Esophagus muscularis mucosa (tissue), 4 donors: ENCODE data around the gene SFMBT1. TPM values are rescaled to one million over a fixed set of nuclear protein-coding genes. Genes with fewer than 3 reads are reported as not detected.

ENCODE experiments used
- DNase-seq: peaks from one replicate; pipeline ENCODE4 v3.0.0-alpha.2; 2017; ENCODE audit errors: extremely low spot score
- H3K27ac ChIP-seq, 4 donors: fragments of 200-600 bp; sonication (generic); replicated peaks in 1 of 4; 1 replicate in 3 of 4; 2 replicates in 1 of 4; pipeline ENCODE4 v1.5.1; 2016 to 2019; ENCODE audit warnings: mild to moderate bottlenecking in 1 of 4
- H3K27me3 ChIP-seq, 4 donors: fragments of 200-600 bp; sonication (generic); one replicate each; pipeline versions ENCODE4 v1.5.1 to v1.6.0; 2016 to 2019
- H3K36me3 ChIP-seq, 4 donors: fragments of 200-600 bp; sonication (generic); one replicate each; pipeline ENCODE4 v1.5.1; 2016 to 2019
- H3K4me1 ChIP-seq, 4 donors: fragments of 200-600 bp; sonication (generic); one replicate each; pipeline ENCODE4 v1.5.1; 2016 to 2019
- H3K4me3 ChIP-seq, 4 donors: fragments of 200-600 bp; sonication (generic); 1 replicate in 2 of 4; 2 replicates in 2 of 4; pipeline ENCODE4 v1.5.1; 2016 to 2019; ENCODE audit warnings: mild to moderate bottlenecking in 4 of 4, moderate library complexity in 1 of 4
- H3K9me3 ChIP-seq, 4 donors: fragments of 200-600 bp; sonication (generic); 1 replicate in 3 of 4; 2 replicates in 1 of 4; pipeline ENCODE4 v1.5.1; 2016 to 2019
- CTCF ChIP-seq, 3 experiments: fragments of 200-600 bp in 2 of 3; fragments of 450-650 bp in 1 of 3; sonication (generic) in 2 of 3; IDR thresholded peaks; one replicate each; pipeline ENCODE4 v1.5.1; 2017 to 2019; ENCODE audit warnings: antibody characterized with exemption in 3 of 3, mild to moderate bottlenecking in 2 of 3, moderate library complexity in 1 of 3
- EP300 ChIP-seq: sonication (generic); formaldehyde crosslinking; IDR thresholded peaks from one replicate; pipeline ENCODE4 v1.6.1; 2017; ENCODE audit warnings: antibody characterized with exemption
- POLR2A ChIP-seq: fragments of 450-650 bp; IDR thresholded peaks from one replicate; pipeline ENCODE4 v1.6.1; 2017; ENCODE audit warnings: antibody characterized with exemption, moderate library complexity, mild to moderate bottlenecking, low read depth
- POLR2AphosphoS5 ChIP-seq, 2 donors: sonication (generic); formaldehyde crosslinking; IDR thresholded peaks; one replicate each; pipeline ENCODE4 v1.6.1; 2017; ENCODE audit warnings: antibody characterized with exemption in 2 of 2
- WGBS: methylation state at CpG from one replicate; pipeline ENCODE4 v1.1.5; 2018; 5-methylcytosine and 5-hydroxymethylcytosine counted together
- intact Hi-C: fragments of 100-400 bp; cut with DNase I; formaldehyde crosslinking; loops from one replicate; pipeline ENCODE4 v1.15.1; 2023
- total RNA-seq, 4 donors: library from RNA; depleted of rRNA; stranded (reverse); fragments of >200 nt; gene quantifications; one replicate each; pipeline versions ENCODE4 v1.1.0 to v1.2.1, GENCODE V29; 2016

Gene SFMBT1
- total RNA-seq, 4 donors from 2014 or later, result 15.4 to 27.6 (median 21.4) TPM

- no peaks in the 10 kb centered on the region for H3K4me1 ChIP-seq
- no peaks in the 10 kb centered on the region for H3K9me3 ChIP-seq
- TF ChIP-seq POLR2AphosphoS5 (IDR thresholded peaks at IDR 0.05) (no peak), POLR2A (no peak), EP300 (no peak), CTCF (IDR thresholded peaks at IDR 0.05) (no peak)
- WGBS, result 85% methylated on average over 2 of the region's 2 CpGs
- peaks cover 19 to 84% (median 46%) of the 10 kb centered on the region in 4 donors for H3K36me3 ChIP-seq
- no peak for DNase-seq
- no peak overlapping the region for H3K27ac ChIP-seq
- H3K4me3 ChIP-seq, result no peak overlapping the region
- no peaks in the 10 kb centered on the region for H3K27me3 ChIP-seq
- intact Hi-C loops, result no loop called here
Observed at GRCh38 chr3:52920841-52921240, 125.0 kb downstream of the SFMBT1 start.

- no peaks in the 10 kb centered on the region for H3K4me1 ChIP-seq
- 86% methylated on average over 3 of the region's 3 CpGs for WGBS
- H3K4me3 ChIP-seq, result no peak overlapping the region
- intact Hi-C loops, result no loop called here
- H3K9me3 ChIP-seq, result no peaks in the 10 kb centered on the region
- H3K36me3 ChIP-seq, result peaks cover 36 to 93% (median 66%) of the 10 kb centered on the region in 4 donors
- no peaks in the 10 kb centered on the region for H3K27me3 ChIP-seq
- no peak overlapping the region for H3K27ac ChIP-seq
- no peak for TF ChIP-seq EP300
- no peak for TF ChIP-seq POLR2AphosphoS5 (IDR thresholded peaks at IDR 0.05)
- DNase-seq, result no peak
Observed at GRCh38 chr3:52917044-52917443, 128.8 kb downstream of the SFMBT1 start.

GRCh38 chr3:52915294-52915693 lies 130.6 kb downstream of the SFMBT1 start:
- H3K27ac ChIP-seq, result no peak overlapping the region
- H3K27me3 ChIP-seq, result no peaks in the 10 kb centered on the region
- H3K9me3 ChIP-seq, result no peaks in the 10 kb centered on the region
- no peaks in the 10 kb centered on the region for H3K4me1 ChIP-seq
- TF ChIP-seq POLR2A (no peak), POLR2AphosphoS5 (IDR thresholded peaks at IDR 0.05) (no peak), CTCF (IDR thresholded peaks at IDR 0.05) (no peak), EP300 (no peak)
- no peak for DNase-seq
- intact Hi-C loops, result no loop called here
- WGBS, result 84% methylated on average over 6 of the region's 6 CpGs
- H3K4me3 ChIP-seq, result no peak overlapping the region
- H3K36me3 ChIP-seq, result peaks cover 33 to 93% (median 60%) of the 10 kb centered on the region in 4 donors

GRCh38 chr3:52912885-52913731 lies 132.8 kb downstream of the SFMBT1 start:
- Histone ChIP-seq H3K27me3 (no peaks in the 10 kb centered on the region), H3K4me1 (no peaks in the 10 kb centered on the region), H3K9me3 (no peaks in the 10 kb centered on the region), H3K4me3 (no peak overlapping the region), H3K36me3 (peaks cover 38 to 82% (median 44%) of the 10 kb centered on the region in 4 donors), H3K27ac (no peak overlapping the region)
- TF ChIP-seq CTCF (IDR thresholded peaks at IDR 0.05), result no peak
- TF ChIP-seq POLR2A, result no peak
- no peak for TF ChIP-seq POLR2AphosphoS5 (IDR thresholded peaks at IDR 0.05)
- TF ChIP-seq EP300, result no peak
- WGBS, result 75% methylated on average over 9 of the region's 9 CpGs
- intact Hi-C loops, result no loop called here
- no peak for DNase-seq

GRCh38 chr3:52910823-52911222 lies 135.1 kb downstream of the SFMBT1 start:
- WGBS, result 91% methylated on average over 6 of the region's 6 CpGs
- Histone ChIP-seq H3K9me3 (no peaks in the 10 kb centered on the region), H3K36me3 (peaks cover 39 to 85% (median 49%) of the 10 kb centered on the region in 4 donors), H3K27me3 (no peaks in the 10 kb centered on the region), H3K4me3 (no peak overlapping the region), H3K27ac (no peak overlapping the region), H3K4me1 (no peaks in the 10 kb centered on the region)
- no peak for DNase-seq
- TF ChIP-seq POLR2AphosphoS5 (IDR thresholded peaks at IDR 0.05) (no peak), EP300 (no peak), POLR2A (no peak), CTCF (IDR thresholded peaks at IDR 0.05) (no peak)
- intact Hi-C loops, result no loop called here
